Central memory CD8-positive, alpha-beta T cell (primary cell): ENCODE results near the gene PPM1H.

Experiments
- ATAC-seq: fragments of 150-1000 bp; cut with Tn5 transposase; replicated peaks from 2 replicates; pipeline ENCODE4 v1.10.0; 2022; ENCODE audit warnings: mild to moderate bottlenecking, moderate FRiP score, moderate number of reproducible peaks; ENCODE audit not compliant: poor library complexity, severe bottlenecking; ENCODE audit errors: extremely low read depth
- DNase-seq, 2 donors: peaks; one replicate each; pipeline ENCODE4 v3.0.0; 2021; ENCODE audit warnings: low spot score in 2 of 2
- H3K27ac Mint-ChIP-seq: one replicate; pipeline ENCODE4 v1.8.0; 2022; ENCODE audit warnings: low read depth, mild to moderate bottlenecking, moderate library complexity, mixed read lengths
- H3K27me3 Mint-ChIP-seq: one replicate; pipeline ENCODE4 v1.8.0; 2022; ENCODE audit warnings: mixed read lengths
- H3K36me3 Mint-ChIP-seq: one replicate; pipeline ENCODE4 v1.8.0; 2022; ENCODE audit warnings: mild to moderate bottlenecking, moderate library complexity, mixed read lengths; ENCODE audit not compliant: insufficient read depth
- H3K4me1 Mint-ChIP-seq: one replicate; pipeline ENCODE4 v1.8.0; 2022; ENCODE audit warnings: mixed read lengths
- H3K4me3 Mint-ChIP-seq: one replicate; pipeline ENCODE4 v1.8.0; 2022; ENCODE audit warnings: mild to moderate bottlenecking, moderate library complexity, mixed read lengths
- H3K9me3 Mint-ChIP-seq: one replicate; pipeline ENCODE4 v1.8.0; 2022; ENCODE audit warnings: mixed read lengths

PPM1H gene

DNA sequence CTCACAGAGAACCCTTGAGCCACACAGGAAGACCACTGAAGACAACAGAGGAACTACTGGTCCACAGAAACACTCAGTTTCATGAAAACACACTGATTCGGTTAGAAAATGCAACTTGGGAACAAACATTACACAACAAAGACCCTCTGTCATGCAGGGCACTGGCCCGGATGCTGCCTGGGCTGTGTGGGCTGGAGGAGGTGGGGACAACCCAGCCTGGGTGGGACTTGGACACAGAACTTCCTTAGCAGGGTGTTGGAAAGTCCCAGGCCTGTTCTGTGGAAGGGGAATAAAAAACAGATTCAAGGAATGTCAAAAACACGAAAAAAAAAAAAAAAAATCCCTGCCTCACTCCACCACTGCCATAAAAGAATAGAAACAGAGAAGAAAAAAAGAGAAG, 287.4 kb downstream of the PPM1H start:
- no peaks in the 10 kb centered on the region for H3K4me1 Mint-ChIP-seq
- H3K4me3 Mint-ChIP-seq: no peak overlapping the region
- ATAC-seq (no peak), DNase-seq (no peak)
- H3K9me3 Mint-ChIP-seq: no peaks in the 10 kb centered on the region
- no peak overlapping the region for H3K27ac Mint-ChIP-seq
- no peaks in the 10 kb centered on the region for H3K27me3 Mint-ChIP-seq
- H3K36me3 Mint-ChIP-seq: no peaks in the 10 kb centered on the region

- no peak for ATAC-seq
- no peak overlapping the region for H3K4me3 Mint-ChIP-seq
- no peak for DNase-seq
- no peaks in the 10 kb centered on the region for H3K36me3 Mint-ChIP-seq
- no peaks in the 10 kb centered on the region for H3K9me3 Mint-ChIP-seq
- peaks cover 5% of the 10 kb centered on the region for H3K4me1 Mint-ChIP-seq
- no peaks in the 10 kb centered on the region for H3K27me3 Mint-ChIP-seq
- H3K27ac Mint-ChIP-seq: no peak overlapping the region
Measured at GRCh38 chr12:62646566-62646965, 288.4 kb downstream of the PPM1H start.

GRCh38 chr12:62643486-62643885, 291.5 kb downstream of the PPM1H start:
- no peaks in the 10 kb centered on the region for H3K9me3 Mint-ChIP-seq
- DNase-seq (no peak), ATAC-seq (no peak)
- H3K36me3 Mint-ChIP-seq: no peaks in the 10 kb centered on the region
- no peak overlapping the region for H3K4me3 Mint-ChIP-seq
- peaks cover 12% of the 10 kb centered on the region for H3K4me1 Mint-ChIP-seq
- no peak overlapping the region for H3K27ac Mint-ChIP-seq
- no peaks in the 10 kb centered on the region for H3K27me3 Mint-ChIP-seq

- Mint-ChIP-seq H3K27me3 (no peaks in the 10 kb centered on the region), H3K36me3 (no peaks in the 10 kb centered on the region), H3K4me3 (no peak overlapping the region), H3K27ac (no peak overlapping the region), H3K9me3 (no peaks in the 10 kb centered on the region), H3K4me1 (peaks cover 12% of the 10 kb centered on the region)
- ATAC-seq (no peak), DNase-seq (no peak)
Measured at GRCh38 chr12:62642486-62642885, 292.5 kb downstream of the PPM1H start.

DNA sequence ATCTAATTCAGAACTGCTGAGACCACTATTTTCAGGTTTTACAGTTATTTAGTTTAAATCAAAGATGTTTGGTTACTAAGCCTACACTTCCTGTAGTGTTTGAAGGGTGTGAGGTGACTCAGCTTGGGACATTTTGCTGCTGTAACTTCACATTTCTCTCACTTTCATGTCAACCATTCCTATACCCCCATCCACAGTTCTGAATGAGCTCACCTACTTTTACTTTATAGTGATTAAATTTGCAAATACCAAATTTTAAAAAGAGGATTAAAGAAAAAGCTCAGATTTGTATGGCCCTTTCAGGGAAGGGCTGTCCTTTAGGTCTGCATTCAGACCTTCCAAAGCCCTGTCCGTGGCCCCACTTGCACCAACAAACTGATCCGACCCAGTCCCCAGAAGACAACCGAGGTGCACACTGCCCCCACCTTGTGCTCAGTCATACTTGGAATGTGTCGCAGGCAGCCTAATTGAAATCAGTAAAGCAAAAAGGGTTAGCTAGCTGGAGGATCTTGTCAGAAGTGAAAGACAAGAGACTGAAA, 294.0 kb downstream of the PPM1H start:
- H3K27ac Mint-ChIP-seq: peak overlapping the region; percentile 85
- no peaks in the 10 kb centered on the region for H3K9me3 Mint-ChIP-seq
- peak; percentile 95 for ATAC-seq
- no peak for DNase-seq
- H3K27me3 Mint-ChIP-seq: peaks cover under 1% of the 10 kb centered on the region
- peak overlapping the region; percentile 70 for H3K4me3 Mint-ChIP-seq
- no peaks in the 10 kb centered on the region for H3K36me3 Mint-ChIP-seq
- peaks cover 12% of the 10 kb centered on the region for H3K4me1 Mint-ChIP-seq

GRCh38 chr12:62637679-62638078, 297.3 kb downstream of the PPM1H start:
- Mint-ChIP-seq H3K9me3 (no peaks in the 10 kb centered on the region), H3K27ac (no peak overlapping the region), H3K36me3 (no peaks in the 10 kb centered on the region), H3K4me3 (no peak overlapping the region), H3K4me1 (peaks cover 12% of the 10 kb centered on the region), H3K27me3 (peaks cover 34% of the 10 kb centered on the region)
- DNase-seq (no peak), ATAC-seq (no peak)

DNA sequence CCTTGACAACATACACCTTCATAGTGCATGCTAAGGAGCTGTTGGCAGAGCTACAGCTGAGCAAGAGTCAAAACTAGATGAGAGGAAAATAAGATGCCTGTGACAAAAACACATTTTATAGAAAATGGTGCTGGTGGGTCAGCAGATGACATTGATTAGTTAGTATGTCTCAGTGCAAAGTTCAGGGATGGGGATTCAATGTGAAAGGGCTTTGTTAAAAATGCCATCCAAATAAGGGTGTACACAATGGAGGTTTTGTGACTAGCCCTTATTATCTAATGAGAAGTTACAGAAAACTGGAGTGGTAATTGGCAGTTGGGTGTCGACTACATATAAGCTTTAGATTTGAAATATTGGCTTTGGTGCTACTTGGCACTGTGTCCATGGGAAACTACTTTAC, 299.3 kb downstream of the PPM1H start:
- Mint-ChIP-seq H3K27ac (no peak overlapping the region), H3K36me3 (peaks cover 2% of the 10 kb centered on the region), H3K4me1 (no peaks in the 10 kb centered on the region), H3K27me3 (peaks cover 54% of the 10 kb centered on the region), H3K9me3 (no peaks in the 10 kb centered on the region), H3K4me3 (no peak overlapping the region)
- DNase-seq (no peak), ATAC-seq (no peak)

DNA sequence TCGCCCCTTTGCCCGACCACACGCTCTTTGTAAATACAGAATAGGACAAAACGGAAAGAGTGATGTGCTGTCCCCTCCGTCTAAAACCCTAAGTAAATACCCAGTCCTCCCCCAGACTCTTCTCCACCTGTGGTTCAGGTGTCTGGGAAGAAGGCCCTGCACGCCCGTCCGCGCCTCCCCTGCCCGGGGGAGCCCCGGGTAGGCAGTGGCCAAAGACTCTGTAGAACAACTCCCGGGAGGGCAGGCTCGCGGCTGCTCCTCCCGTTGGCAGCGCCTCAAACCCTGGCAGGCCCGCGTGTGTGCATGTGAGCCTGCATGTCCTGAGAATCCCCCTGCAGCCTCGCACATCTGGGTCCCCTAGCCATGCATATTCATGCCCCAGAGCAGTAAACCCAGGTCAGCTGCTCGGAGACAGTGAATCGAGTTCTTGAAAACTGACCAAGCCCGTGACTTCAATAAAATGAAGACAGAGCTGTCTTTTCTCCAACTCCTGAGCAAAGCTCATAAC, 302.5 kb downstream of the PPM1H start:
- no peaks in the 10 kb centered on the region for H3K9me3 Mint-ChIP-seq
- no peaks in the 10 kb centered on the region for H3K4me1 Mint-ChIP-seq
- DNase-seq (no peak), ATAC-seq (peak; percentile 42)
- peaks cover 2% of the 10 kb centered on the region for H3K36me3 Mint-ChIP-seq
- H3K27me3 Mint-ChIP-seq: peaks cover 80% of the 10 kb centered on the region
- no peak overlapping the region for H3K27ac Mint-ChIP-seq
- peak overlapping the region; percentile 76 for H3K4me3 Mint-ChIP-seq

DNA sequence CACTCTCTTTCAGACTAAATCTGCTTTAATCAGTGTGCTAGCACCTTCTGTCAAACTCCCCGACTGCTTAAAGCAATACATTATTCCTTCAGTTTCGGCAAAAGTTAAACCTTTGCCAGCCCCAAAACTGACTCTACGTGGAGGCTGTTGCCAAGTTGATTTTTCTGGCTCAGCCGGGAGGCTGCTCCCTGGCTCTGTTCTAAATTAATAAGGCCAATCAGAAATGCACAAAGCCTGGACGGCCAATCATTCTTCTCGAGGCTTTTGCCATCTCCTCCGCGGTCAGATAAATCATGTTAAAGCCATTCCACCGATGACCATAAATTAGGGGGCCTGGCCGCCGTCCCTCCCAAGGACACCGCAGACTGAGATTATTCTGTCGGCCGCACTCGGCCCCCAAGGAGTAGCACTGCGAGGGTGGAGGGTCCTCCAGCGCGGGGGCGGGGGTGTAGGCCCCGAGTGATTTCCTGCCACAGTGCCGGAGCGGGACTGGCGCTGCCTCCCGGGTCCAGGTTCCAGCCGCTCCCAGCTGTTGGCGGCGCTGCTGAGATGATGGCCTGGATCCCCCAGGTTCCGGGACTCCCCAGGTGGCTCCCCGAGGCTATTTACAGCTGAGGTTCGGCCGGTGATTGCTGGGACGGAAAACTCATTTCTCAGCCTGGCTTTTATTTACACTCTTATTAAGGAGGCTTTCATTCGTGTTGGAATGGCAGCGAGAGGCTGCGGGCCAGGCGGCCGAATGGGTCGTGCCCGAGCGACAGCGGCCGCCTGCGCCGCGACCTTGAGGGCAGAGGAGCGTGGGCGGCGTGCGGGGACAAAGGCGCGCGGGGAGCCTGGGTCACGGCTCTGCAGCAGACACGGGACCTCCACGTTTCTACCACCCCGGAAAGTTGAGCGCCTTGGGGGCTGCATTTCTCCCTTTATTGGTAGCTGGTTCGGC, 303.2 kb downstream of the PPM1H start:
- peaks cover 2% of the 10 kb centered on the region for H3K36me3 Mint-ChIP-seq
- peaks cover 80% of the 10 kb centered on the region for H3K27me3 Mint-ChIP-seq
- no peak overlapping the region for H3K27ac Mint-ChIP-seq
- DNase-seq (no peak), ATAC-seq (peak; percentile 57)
- no peaks in the 10 kb centered on the region for H3K4me1 Mint-ChIP-seq
- H3K4me3 Mint-ChIP-seq: peak overlapping the region; percentile 76
- no peaks in the 10 kb centered on the region for H3K9me3 Mint-ChIP-seq

DNA sequence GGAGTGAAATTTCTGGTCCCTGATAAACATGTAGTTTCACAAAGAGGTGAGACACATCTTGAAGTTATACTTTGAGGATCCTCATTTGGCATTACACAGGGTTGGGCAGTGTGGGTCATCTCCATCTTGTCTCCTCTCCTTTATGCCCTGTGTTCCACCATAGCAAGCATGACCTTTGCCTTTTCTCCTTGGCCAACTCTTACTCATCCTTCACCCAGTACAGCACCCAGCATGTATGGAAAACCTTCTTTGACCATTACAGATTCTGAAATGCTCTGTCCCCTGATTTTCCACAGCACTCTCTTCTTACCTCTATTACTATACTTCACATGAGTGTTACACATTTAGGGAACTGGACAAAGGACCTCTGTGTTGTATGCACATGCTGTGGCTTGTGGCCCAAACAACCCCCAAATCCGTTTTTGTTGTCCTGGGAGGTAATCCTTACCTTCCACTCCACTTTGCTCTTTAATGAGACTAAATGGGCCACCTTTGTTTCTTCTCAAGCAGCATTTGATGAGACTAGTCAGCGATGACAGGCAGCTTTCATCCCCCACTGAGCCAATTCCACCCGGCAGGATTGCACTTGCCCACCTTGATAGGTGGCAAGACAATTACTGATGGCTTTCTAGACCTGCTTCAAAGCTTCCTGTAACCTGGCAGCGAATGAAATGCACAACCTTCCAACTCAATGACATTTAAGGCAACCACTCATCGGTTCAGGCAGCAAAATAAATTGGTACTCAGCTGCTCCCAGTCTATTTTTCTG, 304.8 kb downstream of the PPM1H start:
- H3K27me3 Mint-ChIP-seq: peaks cover 71% of the 10 kb centered on the region
- ATAC-seq (no peak), DNase-seq (no peak)
- H3K4me3 Mint-ChIP-seq: no peak overlapping the region
- H3K36me3 Mint-ChIP-seq: peaks cover 2% of the 10 kb centered on the region
- no peaks in the 10 kb centered on the region for H3K9me3 Mint-ChIP-seq
- no peak overlapping the region for H3K27ac Mint-ChIP-seq
- no peaks in the 10 kb centered on the region for H3K4me1 Mint-ChIP-seq

- H3K27me3 Mint-ChIP-seq: peaks cover 64% of the 10 kb centered on the region
Measured at GRCh38 chr12:62629413-62629812, 305.5 kb downstream of the PPM1H start.

DNA sequence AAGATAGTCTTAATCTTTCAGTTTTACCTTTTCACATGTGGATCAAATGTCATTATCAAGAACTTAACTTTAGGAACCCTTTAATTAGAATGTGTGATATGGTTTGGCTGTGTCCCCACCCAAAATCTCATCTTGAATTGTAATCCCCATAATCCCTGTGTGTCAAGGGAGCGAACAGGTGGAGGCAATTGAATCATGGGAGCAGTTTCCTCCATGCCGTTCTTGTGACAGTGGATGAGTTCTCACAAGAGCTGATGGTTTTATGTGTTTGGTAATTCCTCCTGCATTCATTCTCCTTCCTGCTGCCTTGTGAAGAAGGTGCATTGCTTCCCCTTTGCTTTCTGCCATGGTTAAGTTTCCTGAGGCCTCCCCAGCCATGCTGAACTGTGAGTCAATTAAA, 307.8 kb downstream of the PPM1H start:
- no peak for DNase-seq
- ATAC-seq: no peak
- no peak overlapping the region for H3K4me3 Mint-ChIP-seq
- H3K9me3 Mint-ChIP-seq: no peaks in the 10 kb centered on the region
- H3K4me1 Mint-ChIP-seq: no peaks in the 10 kb centered on the region
- peaks cover 2% of the 10 kb centered on the region for H3K36me3 Mint-ChIP-seq
- H3K27me3 Mint-ChIP-seq: peaks cover 42% of the 10 kb centered on the region
- H3K27ac Mint-ChIP-seq: no peak overlapping the region

More at GRCh38 chr12:62629413-62629812, 305.5 kb downstream of the PPM1H start:
- peaks cover 2% of the 10 kb centered on the region for H3K36me3 Mint-ChIP-seq
- H3K9me3 Mint-ChIP-seq: no peaks in the 10 kb centered on the region
- DNase-seq (no peak), ATAC-seq (no peak)
- no peak overlapping the region for H3K27ac Mint-ChIP-seq
- no peak overlapping the region for H3K4me3 Mint-ChIP-seq
- H3K4me1 Mint-ChIP-seq: no peaks in the 10 kb centered on the region
